Skin epidermis (tissue), 12 donors: Measurements from ENCODE around the gene UGP2.
"Not testable (repeated sequence)": the region's sequence is repeated elsewhere in the genome, so short reads cannot be mapped to it uniquely, and the experiment has no call there.

Experiments used
- H3K27ac ChIP-seq, 21 experiments: fragments of 200-600 bp; sonication (generic) in 11 of 21; one replicate each; pipeline ENCODE4 v1.5.0; 2020; ENCODE audit warnings: mild to moderate bottlenecking in 3 of 21, inconsistent platforms in 2 of 21, moderate library complexity in 2 of 21
- H3K4me3 ChIP-seq, 7 experiments: fragments of 200-600 bp; sonication (generic) in 2 of 7; one replicate each; pipeline ENCODE4 v1.5.0; 2020; ENCODE audit warnings: inconsistent platforms in 2 of 7, mild to moderate bottlenecking in 2 of 7, moderate library complexity in 1 of 7

Gene UGP2

DNA sequence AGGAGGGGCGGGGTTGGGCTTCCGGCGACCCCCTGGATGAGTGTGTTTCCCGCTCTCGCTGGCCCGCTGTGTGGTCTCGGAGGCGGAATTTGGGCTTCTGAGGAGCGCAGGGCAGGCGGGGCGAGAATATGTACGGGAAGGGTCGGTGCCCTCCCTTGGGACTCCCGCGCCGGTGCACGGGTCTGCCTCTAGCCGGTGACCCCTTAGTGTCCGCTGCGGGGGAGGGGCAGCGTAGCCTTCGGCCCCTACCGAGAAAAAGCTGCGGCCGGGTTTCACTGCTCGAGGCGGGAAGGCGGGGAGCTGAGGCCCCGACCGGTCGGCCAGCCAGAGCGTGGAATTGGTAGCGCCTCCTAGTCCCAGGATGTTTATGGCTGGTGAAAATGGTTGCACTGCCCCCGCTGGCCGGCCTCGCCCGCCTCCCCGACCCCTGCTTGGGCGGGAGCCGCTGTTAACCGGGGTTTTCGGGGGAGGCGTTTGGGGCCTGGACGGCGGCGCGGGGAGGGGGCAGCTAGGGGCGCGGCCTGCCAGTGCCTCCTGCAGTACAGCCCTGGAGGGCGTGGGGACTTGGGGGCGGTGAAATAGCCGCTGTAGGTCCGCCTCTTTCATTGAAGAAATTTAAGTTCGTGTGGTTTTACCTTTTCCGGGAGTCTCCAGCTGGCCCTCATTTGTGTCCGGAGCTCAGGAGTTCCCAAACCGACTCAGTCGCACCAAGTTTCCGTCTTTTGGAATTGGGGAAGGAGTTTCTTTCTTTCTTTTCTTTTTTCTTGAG is at the start of gene UGP2:
TSS of gene UGP2 (plus strand) at position 643 of the 769 bp plus-strand sequence. CDS start 290 bp downstream, outside the sequence.
- H3K4me3 ChIP-seq, result peak within 1 kb of the TSS; percentile 72 to 98 (median 89)

DNA sequence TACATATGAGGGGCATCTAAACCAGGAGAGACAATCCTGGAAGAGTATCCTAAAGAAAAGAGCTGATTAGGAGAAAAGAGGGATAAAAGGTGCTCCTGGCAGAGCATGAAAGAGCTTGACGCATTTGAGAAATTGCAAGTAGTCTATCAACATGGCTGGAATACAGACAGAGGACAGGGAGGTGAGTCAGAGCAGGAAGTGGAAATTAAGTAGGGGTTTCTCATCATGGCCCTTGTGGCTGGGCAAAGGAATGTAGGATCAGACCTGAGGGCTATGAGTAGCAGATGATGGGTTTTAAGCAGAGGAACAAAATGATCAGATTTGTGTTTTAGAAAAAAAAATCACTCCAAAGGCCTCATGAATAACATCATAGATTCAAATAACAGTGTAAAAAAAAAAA is 49.2 kb upstream of the UGP2 start:
- peak overlapping the region in 3 of 21 experiments; percentile 37 to 76 (median 71) for H3K27ac ChIP-seq
- no peak overlapping the region for H3K4me3 ChIP-seq

More for the DNA sequence above, at the start of gene UGP2:
- peak within 1 kb of the TSS; percentile 89 to 100 (median 98) for H3K27ac ChIP-seq

DNA sequence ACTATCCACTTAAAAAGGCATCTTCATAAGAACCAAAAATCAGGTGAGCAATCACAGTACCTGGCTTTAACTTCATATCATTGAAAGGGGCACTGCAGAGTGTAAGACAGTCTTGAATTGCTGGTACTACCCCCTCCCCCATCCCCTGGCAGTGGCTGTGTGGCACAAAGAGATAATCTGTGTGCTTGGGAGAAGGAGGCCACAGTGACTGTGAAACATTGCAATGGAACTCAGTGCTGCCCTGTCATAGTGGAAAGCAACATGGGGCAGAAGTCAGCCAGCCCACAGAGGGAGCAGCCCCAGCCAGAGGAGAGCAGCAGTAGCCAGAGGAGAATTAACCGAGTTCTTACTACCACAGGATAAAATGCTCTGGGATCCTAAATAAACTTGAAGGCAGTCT is 45.3 kb upstream of the UGP2 start:
- H3K27ac ChIP-seq, result no peak overlapping the region

DNA sequence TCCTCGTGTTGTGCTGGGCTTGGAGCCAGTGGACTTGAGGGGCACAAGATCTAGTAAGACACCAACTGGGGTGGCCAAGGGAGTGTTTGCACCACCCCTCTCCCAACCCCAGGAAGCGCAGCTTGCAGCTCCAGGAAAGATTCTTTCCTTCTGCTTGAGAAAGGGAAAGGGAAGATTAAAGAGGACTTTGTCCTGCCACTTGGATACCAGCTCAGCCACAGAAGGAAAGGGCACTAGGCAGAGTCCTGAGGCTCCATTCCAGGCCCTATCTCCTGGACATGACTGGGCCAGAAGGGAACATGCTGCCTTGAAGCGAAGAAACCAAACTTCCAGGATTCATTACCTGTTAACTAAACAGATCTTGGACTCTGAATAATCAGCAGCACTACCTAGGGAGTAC is 44.9 kb upstream of the UGP2 start:
- H3K27ac ChIP-seq, result no peak overlapping the region
- H3K4me3 ChIP-seq, result no peak overlapping the region

More for the DNA sequence above, 45.3 kb upstream of the UGP2 start:
- H3K4me3 ChIP-seq, result no peak overlapping the region

DNA sequence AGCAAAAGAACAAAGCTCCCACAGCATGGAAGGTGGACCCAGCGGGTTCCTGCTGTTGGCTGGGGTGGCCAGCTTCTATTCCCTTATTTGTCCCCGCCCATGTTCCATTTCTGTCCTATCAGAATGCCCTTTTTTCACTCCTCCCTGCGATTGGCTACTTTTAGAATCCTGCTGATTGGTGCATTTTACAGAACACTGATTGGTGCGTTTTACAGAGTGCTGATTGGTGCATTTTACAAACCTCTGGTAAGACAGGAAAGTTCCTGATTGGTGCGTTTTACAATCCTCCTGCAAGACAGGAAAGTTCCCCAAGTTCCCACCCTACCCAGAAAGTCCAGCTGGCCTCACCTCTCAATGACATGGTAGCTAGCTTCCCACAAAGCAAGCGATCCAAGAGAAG is 40.2 kb upstream of the UGP2 start:
- Histone ChIP-seq H3K4me3 (no peak overlapping the region), H3K27ac (no peak overlapping the region)

DNA sequence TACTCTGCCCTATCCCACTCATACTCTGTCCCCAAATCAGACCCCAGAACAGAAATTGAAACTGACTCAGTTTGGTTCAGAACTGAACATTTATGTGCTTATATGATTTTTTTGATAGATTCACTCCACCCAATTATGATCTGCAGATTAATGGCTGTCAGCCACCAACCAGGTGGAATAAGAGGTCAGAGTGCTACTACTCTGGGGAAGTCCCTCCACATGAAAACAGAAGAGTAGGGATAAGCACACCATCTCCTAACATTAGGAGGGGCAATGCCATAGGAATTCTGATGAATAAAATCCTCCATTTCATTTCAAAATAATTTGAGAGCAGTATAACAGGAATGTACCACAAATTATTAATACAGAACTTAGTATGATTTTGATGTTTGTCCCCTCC is 36.3 kb upstream of the UGP2 start:
- H3K4me3 ChIP-seq, result no peak overlapping the region
- no peak overlapping the region for H3K27ac ChIP-seq

DNA sequence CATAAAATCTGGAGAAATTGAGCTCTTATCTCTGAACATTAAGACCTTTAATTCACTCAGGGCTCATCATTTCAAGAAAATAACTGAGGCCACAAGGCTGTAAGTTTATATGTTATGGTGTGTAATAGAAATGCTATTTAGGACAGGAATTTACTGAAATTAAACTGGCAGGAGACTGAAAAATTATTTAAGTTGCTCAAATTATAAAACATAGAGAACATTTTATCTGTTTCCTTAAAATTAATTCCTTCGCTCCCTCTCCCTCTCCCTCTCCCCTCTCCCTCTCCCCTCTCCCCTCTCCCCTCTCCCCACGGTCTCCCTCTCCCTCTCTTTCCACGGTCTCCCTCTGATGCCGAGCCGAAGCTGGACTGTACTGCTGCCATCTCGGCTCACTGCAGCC is 33.7 kb upstream of the UGP2 start:
- H3K27ac ChIP-seq, H3K4me3 ChIP-seq: not testable (repeated sequence)

DNA sequence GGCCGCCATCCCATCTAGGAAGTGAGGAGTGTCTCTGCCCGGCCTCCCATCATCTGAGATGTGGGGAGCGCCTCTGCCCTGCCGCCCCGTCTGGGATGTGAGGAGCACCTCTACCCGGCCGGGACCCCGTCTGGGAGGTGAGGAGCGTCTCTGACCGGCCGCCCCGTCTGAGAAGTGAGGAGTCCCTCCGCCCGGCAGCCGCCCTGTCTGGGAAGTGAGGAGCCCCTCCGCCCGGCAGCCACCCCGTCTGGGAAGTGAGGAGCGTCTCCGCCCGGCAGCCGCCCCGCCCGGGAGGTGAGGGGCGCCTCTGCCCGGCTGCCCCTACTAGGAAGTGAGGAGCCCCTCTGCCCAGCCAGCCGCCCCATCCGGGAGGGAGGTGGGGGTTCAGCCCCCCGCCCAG is 32.8 kb upstream of the UGP2 start:
- H3K4me3 ChIP-seq, result not testable (repeated sequence)

DNA sequence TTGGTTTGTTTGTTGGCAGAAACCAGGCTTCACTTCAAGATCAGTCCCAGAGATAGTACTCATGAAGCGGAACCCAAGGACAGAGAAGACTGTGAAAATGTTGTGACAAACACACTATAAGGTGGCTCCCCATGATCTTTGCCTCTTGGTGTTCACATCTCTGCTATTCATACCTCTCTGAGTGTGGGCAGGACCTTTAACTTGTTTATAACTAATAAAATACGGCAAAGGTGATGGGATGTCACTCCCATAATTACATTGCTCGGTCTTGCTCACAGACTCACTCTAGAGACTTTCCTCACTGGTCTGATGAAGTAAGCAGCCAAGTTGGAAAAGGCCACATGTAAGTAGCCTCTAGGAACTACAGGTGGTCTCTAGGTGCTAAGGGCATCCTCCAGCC is 30.6 kb upstream of the UGP2 start:
- H3K27ac ChIP-seq, result no peak overlapping the region
- no peak overlapping the region for H3K4me3 ChIP-seq

More for the DNA sequence above, 32.8 kb upstream of the UGP2 start:
- H3K27ac ChIP-seq, result not testable (repeated sequence)

DNA sequence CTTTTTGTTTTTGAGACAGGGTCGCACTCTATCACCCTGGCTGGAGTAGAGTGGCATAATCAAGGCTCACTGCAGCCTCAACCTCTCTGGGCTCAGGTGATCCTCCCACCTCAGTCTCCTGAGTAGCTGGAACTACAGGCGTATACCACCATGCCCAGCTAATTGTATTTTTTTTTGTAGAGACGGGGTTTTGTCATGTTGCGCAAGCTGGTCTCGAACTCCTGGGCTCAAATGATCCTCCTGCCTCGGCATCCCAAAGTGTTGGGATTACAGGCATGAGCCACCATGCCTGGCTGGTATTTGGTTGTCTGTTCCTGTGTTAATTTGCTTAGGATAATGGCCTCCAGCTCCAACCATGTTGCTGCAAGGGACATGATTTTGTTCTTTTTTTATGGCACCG is 29.8 kb upstream of the UGP2 start:
- not testable (repeated sequence) for H3K27ac ChIP-seq, H3K4me3 ChIP-seq

DNA sequence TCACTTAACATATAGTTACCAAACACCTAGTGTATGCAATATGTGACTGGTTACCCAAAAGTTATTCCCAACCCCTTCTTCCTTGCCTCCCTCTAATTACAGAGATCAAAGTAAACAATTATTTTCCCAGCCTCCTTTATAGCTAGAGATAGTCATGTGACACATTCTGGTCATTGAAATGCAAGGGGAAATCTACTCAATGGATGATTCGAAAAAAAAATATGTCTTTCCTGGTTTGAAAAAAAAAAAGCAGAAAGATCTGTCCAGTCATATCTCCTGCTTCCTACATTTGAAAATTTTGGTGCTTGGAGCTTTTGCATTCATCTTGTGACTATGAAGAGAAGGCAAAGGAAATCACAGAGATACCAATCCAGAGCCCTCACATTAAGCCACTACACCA is 27.6 kb upstream of the UGP2 start:
- Histone ChIP-seq H3K27ac (no peak overlapping the region), H3K4me3 (no peak overlapping the region)

DNA sequence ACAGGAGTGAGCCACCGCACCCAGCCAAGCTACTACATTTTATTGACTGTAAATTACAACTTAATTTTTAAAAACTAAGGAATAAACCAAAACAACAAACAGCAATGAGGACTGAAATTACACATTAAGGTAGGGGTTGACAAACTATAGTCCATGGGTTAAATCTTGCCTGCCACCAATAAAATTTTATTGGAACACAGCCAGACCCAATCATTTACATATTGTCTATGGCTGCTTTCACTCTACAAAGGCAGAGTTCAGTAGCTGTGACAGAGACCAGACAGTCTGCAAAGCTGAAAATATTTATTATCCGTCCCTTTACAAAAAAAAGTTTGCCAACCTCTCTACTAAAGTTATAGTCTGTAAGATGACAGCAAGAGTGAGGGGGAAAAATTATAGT is 24.3 kb upstream of the UGP2 start:
- Histone ChIP-seq H3K4me3 (no peak overlapping the region), H3K27ac (no peak overlapping the region)

DNA sequence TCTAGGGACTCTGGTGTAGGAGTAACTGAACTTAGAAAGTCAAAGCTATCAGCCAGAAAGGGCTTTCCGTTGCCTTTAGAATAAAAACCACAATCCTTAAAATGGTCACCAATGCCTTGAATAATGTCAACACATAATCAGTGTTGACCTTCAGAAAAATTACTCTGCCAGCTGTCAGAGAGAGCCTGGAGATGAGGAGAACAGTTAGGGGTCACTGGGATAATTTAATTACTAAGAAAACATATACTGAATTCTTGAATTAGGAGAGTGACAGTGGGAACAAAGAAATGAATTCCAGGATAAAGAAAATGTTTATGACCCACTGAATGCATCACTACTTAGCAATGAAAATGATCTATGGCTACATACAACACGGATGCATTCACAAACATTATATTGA is 23.4 kb upstream of the UGP2 start:
- no peak overlapping the region for H3K27ac ChIP-seq
- H3K4me3 ChIP-seq, result no peak overlapping the region

DNA sequence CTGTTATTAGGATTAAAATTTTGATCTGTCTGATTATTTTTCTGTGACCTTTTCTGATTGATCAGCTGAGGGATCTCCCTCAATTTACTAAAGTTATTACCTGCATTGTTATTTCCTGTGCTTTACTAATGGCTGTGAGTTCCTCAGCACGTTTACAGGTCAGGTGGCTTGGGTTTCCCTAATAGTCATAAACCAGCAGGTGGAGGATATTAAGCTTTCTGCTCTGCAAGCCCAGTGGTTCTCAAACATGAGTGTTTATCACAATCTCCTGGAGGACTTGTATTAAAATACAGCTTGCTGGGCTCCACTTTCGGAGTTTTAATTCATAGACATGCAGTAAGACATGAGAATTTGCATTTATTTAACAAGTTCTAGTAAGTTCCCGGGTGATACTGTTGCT is 22.4 kb upstream of the UGP2 start:
- peak overlapping the region in 12 of 21 experiments; percentile 4 to 69 (median 30) for H3K27ac ChIP-seq
- H3K4me3 ChIP-seq, result no peak overlapping the region

DNA sequence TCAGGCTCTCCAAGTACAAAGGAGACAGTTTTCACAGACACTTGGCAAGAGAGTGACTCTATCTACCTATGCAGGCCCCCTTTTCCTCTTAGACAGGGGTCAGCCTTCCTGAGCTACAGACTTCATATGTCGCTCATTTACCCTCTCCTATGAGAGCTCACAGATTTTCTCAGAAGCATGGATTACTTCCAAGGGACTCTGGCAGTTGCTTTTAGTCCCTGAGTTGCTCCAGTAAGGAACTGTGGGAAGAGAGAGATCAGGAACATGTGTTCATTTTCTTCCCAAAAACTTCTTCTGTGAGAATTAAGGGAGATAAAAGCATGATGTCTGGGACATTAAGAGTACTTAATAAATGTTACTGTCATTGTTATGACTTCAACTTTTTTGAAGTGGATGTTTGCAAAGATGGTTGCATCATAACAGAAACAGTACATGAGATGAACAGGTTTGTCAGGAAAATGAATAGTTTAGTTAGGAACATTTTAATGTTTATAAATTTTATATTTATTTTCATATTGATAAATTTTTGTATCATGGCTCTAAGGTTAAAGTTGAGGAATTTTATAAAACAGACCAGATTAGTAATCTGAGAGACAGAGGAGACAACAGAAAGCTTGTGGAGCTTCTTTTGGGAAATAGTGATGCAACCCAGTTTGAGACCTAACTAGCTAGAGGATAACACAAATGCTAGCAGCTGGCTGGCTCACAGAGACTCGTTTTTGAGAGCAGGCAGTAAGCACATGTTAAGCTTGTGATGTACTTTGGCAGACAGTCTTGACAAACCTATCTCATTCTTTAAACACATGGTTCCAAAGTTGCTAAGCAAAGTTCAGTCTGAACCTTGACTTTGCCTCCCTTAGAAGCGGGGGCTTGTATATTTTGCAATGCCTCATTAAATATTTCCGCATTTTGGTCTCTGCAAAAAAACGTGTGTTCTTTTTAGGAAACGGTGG is 21.7 kb upstream of the UGP2 start:
- peak overlapping the region in 12 of 21 experiments; percentile 4 to 69 (median 30) for H3K27ac ChIP-seq
- no peak overlapping the region for H3K4me3 ChIP-seq

DNA sequence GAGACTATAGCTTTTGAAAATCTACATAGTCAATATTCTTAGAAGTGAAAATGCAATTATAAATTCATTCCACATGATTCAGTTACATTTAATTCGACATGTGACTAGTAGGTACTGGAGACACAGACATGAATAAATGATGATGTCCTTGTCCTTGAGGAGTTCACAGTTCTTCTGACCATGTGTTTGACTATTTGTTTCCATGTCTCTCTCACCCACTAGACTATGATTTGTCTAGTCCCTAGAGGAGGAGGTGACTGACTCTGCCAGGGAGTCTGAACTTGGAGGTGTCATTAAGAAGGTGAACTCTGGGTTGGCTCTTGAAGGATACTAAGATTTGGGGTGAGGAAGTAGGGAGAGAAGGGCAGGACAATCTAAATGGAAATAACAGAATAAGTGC is 20.7 kb upstream of the UGP2 start:
- H3K27ac ChIP-seq, result no peak overlapping the region

DNA sequence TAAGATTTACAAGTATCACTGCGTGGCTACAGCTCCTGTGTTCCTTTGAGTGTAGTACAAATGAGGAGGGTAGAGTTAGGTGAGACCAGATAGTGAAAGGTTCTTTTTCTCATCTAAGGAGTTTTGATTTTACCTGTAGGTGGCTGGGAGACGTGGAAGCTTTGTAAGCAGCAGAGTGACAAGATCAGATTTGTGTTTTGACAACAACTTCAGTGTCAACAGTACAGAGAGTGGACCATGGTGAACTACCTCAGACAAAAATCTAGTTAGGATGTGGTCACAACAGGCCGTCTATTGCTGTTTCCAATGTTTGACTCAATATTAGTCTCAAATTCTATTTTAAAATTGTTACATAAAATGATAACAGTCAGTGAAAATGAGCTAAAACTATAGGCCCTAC is 20.3 kb upstream of the UGP2 start:
- Histone ChIP-seq H3K27ac (no peak overlapping the region), H3K4me3 (no peak overlapping the region)

More for the DNA sequence above, 20.7 kb upstream of the UGP2 start:
- H3K4me3 ChIP-seq, result no peak overlapping the region

DNA sequence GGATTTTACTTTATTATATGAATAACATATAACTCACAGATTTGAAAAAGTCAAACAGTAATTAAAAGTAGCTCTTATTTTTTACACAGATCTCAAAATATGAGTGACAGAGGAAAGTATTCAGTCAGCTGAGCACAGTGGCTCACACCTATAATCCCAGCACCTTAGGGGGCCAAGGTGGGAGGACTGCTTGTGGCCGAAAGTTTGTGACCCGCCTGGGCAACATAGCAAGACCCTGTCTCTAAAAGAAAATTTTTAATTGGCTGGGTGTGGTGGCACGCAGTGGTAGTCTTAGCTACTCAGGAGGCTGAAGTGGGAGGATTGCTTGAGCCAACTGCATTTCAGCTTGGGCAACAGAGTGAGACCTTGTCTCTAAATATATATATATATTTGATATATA is 19.2 kb upstream of the UGP2 start:
- Histone ChIP-seq H3K27ac (no peak overlapping the region), H3K4me3 (no peak overlapping the region)

DNA sequence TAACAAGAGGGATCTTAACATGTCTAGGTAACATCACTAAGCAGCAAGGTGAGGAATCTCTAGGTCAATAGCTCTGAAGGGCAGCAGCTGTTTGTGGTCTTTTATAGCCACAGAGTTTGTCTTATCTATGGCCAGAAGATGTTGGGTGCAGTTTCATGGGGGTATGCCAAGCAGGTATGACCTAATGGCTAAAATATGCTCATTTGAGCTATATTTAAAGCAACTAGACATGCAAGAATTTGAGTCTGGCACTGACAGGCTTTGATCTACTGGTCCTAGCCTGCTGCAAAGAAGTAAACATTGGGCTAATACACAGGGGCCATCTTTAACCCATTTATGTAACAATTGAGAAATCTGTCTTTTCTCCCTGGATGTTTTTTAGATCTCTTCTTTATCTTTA is 13.9 kb upstream of the UGP2 start:
- Histone ChIP-seq H3K4me3 (no peak overlapping the region), H3K27ac (peak overlapping the region in 3 of 21 experiments; percentile 5 to 28 (median 27))

DNA sequence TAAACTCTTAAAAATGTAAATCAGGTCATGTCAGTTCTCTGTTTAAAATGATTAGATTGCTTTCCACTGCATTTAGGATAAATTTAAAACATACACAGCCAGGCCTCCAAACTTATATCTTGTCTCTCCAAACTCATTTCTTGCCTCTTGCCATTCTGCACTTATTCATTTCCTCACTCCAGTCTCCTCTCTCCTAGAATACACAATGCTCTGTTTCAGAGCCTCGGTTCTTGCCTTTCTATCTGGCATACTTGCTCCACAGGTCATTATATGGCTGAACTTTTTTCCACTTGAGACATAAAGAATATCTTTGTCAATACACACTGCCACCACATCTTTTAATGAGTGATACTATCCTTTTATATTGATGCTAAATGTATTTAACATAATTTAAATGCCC is 10.5 kb upstream of the UGP2 start:
- no peak overlapping the region for H3K27ac ChIP-seq
- H3K4me3 ChIP-seq, result no peak overlapping the region

DNA sequence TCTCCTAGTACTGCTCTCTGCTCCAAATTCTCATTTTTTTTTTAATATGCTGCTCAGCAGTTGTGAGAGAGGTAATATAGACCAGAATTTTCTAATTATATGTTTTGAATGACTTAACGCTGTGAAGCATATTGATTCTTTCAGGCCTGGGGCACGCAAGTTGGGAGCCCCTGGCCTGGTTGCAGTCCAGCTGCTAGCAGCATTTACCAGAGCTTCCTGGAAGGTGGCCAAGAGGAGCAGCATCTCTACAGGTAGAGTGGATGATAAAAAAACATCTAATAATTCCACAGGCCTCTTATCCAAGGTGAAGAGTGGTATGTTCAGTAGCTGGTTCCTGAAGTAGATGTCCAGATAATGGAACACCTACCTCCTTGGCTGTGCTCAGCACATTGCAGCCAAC is 7.3 kb upstream of the UGP2 start:
- H3K4me3 ChIP-seq, result no peak overlapping the region

More for the DNA sequence above, 7.3 kb upstream of the UGP2 start:
- peak overlapping the region in 1 of 21 experiments; percentile 8 for H3K27ac ChIP-seq
